ENCODE data around the gene KCTD11.

DNA sequence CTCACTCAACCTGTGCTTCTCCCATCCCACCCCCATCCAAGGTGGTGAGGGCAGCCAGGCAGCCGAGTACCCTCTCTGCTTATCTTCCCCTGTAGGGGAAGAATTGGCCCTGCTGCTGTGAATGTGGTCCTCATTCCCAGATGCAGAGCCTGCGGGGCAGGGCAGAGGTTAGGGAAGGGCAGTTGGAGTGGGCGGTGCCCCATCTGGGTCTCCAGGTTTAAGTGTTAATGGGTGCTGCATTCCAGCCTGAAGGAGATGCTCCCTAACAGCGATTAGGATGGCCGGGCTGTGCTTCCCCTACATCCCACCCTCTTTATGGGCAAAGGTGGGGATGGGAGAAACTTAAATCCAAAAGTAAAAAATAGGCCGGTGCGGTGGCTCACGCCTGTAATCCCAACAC lies 15.1 kb downstream of the KCTD11 start:
- TF ChIP-seq CTCF (IDR thresholded peaks at IDR 0.05; ENCODE audit: low read length) (no peak), EZH2 (IDR thresholded peaks at IDR 0.05; ENCODE audit: borderline replicate concordance, low read length) (no peak)
